ENCODE results near the gene SNX5.

The SNX5 gene

GRCh38 chr20:17943343-17943742, 25.3 kb downstream of the SNX5 start:
- Histone ChIP-seq H3K4me3 (ENCODE audit: insufficient read depth, low read length, poor library complexity, severe bottlenecking) (no peak overlapping the region), H3K9me2 (replicated peaks; ENCODE audit: insufficient read depth, low read length) (no peaks in the 10 kb centered on the region), H3K4me2 (ENCODE audit: low read depth, low read length, poor library complexity, severe bottlenecking) (no peak overlapping the region), H3F3A (ENCODE audit: insufficient read depth) (peaks cover 82% of the 10 kb centered on the region), H3K27me3 (ENCODE audit: low read length) (no peaks in the 10 kb centered on the region), H3K36me3 (ENCODE audit: low read length) (peaks cover 56% of the 10 kb centered on the region), H2AFZ (ENCODE audit: low read depth, low read length, severe bottlenecking) (no peak overlapping the region), H3K79me2 (ENCODE audit: insufficient read depth, low read length) (peaks cover 14% of the 10 kb centered on the region; the same call in 1 of the 2 replicates), H4K20me1 (ENCODE audit: low read depth, low read length) (peaks cover 58% of the 10 kb centered on the region), H3K9me3 (ENCODE audit: insufficient read depth, low read length) (no peaks in the 10 kb centered on the region), H3K27ac (ENCODE audit: low read depth, low read length) (peak overlapping the region; percentile 30), H3K9ac (ENCODE audit: low read length) (no peak overlapping the region)
- TF ChIP-seq CTCF (IDR thresholded peaks at IDR 0.05; ENCODE audit: insufficient read depth, low read length, poor library complexity, severe bottlenecking): no peak
- no peak for TF ChIP-seq EZH2phosphoT487 (conservative IDR thresholded peaks at IDR 0.05; ENCODE audit: low read length)

GRCh38 chr20:17941826-17942196, 26.8 kb downstream of the SNX5 start:
- Histone ChIP-seq H3K27ac (ENCODE audit: low read depth, low read length) (no peak overlapping the region), H4K20me1 (ENCODE audit: low read depth, low read length) (peaks cover 44% of the 10 kb centered on the region), H3K9me2 (replicated peaks; ENCODE audit: insufficient read depth, low read length) (no peaks in the 10 kb centered on the region), H3K9me3 (ENCODE audit: insufficient read depth, low read length) (no peaks in the 10 kb centered on the region), H3K9ac (ENCODE audit: low read length) (no peak overlapping the region), H3F3A (ENCODE audit: insufficient read depth) (peaks cover 74% of the 10 kb centered on the region), H3K4me2 (ENCODE audit: low read depth, low read length, poor library complexity, severe bottlenecking) (no peak overlapping the region), H3K27me3 (ENCODE audit: low read length) (no peaks in the 10 kb centered on the region), H3K4me3 (ENCODE audit: insufficient read depth, low read length, poor library complexity, severe bottlenecking) (no peak overlapping the region), H3K79me2 (ENCODE audit: insufficient read depth, low read length) (peaks cover 14% of the 10 kb centered on the region; the same call in 1 of the 2 replicates), H3K36me3 (ENCODE audit: low read length) (peaks cover 40% of the 10 kb centered on the region), H2AFZ (ENCODE audit: low read depth, low read length, severe bottlenecking) (no peak overlapping the region)
- TF ChIP-seq CTCF (IDR thresholded peaks at IDR 0.05; ENCODE audit: insufficient read depth, low read length, poor library complexity, severe bottlenecking): no peak
- no peak for TF ChIP-seq EZH2phosphoT487 (conservative IDR thresholded peaks at IDR 0.05; ENCODE audit: low read length)

GRCh38 chr20:17941087-17941825, 27.3 kb downstream of the SNX5 start:
- peaks cover 72% of the 10 kb centered on the region for H3F3A ChIP-seq (ENCODE audit: insufficient read depth)
- peaks cover 35% of the 10 kb centered on the region for H3K36me3 ChIP-seq (ENCODE audit: low read length)
- no peaks in the 10 kb centered on the region for H3K9me2 ChIP-seq (replicated peaks; ENCODE audit: insufficient read depth, low read length)
- H4K20me1 ChIP-seq (ENCODE audit: low read depth, low read length): peaks cover 39% of the 10 kb centered on the region; the same call in 1 of the 2 replicates
- H3K9ac ChIP-seq (ENCODE audit: low read length): no peak overlapping the region
- H3K9me3 ChIP-seq (ENCODE audit: insufficient read depth, low read length): no peaks in the 10 kb centered on the region
- no peak overlapping the region for H3K4me2 ChIP-seq (ENCODE audit: low read depth, low read length, poor library complexity, severe bottlenecking)
- H3K79me2 ChIP-seq (ENCODE audit: insufficient read depth, low read length): peaks cover 12% of the 10 kb centered on the region; the same call in 1 of the 2 replicates
- no peak overlapping the region for H2AFZ ChIP-seq (ENCODE audit: low read depth, low read length, severe bottlenecking)
- TF ChIP-seq CTCF (IDR thresholded peaks at IDR 0.05; ENCODE audit: insufficient read depth, low read length, poor library complexity, severe bottlenecking) (no peak), EZH2phosphoT487 (conservative IDR thresholded peaks at IDR 0.05; ENCODE audit: low read length) (no peak)
- H3K4me3 ChIP-seq (ENCODE audit: insufficient read depth, low read length, poor library complexity, severe bottlenecking): no peak overlapping the region
- no peaks in the 10 kb centered on the region for H3K27me3 ChIP-seq (ENCODE audit: low read length)
- no peak overlapping the region for H3K27ac ChIP-seq (ENCODE audit: low read depth, low read length)

Data from SU-DHL-6 (cell line).